WTC11 (cell line): ENCODE measurements around the gene SND1. TPM values are rescaled to one million over a fixed set of nuclear protein-coding genes. Genes with fewer than 3 reads are reported as not detected.

Source experiments
- ATAC-seq: fragments of 200-7000 bp; cut with Tn5 transposase; 2 replicates; pipeline ENCODE4 v1.10.0; 2021; ENCODE audit warnings: mild to moderate bottlenecking, moderate library complexity
- CTCF ChIA-PET: fragments of 300-600 bp; sonication (Branson Sonifier 250); formaldehyde crosslinking; loops from one replicate; lab custom pipeline; 2021; ENCODE audit warnings: antibody characterized with exemption; lab: Charles Lee
- POLR2A ChIA-PET: fragments of 350-600 bp; sonication (Branson Sonifier 250); formaldehyde crosslinking; loops from one replicate; lab custom pipeline; 2021; ENCODE audit warnings: antibody characterized with exemption; lab: Charles Lee
- DNase-seq: peaks from one replicate; pipeline ENCODE4 v3.0.0; 2021; ENCODE audit warnings: low spot score
- H3K27ac Mint-ChIP-seq: 2 replicates; pipeline ENCODE4 v1.8.0; 2021; ENCODE audit warnings: mixed read lengths
- H3K27me3 Mint-ChIP-seq: 2 replicates; pipeline ENCODE4 v1.8.0; 2021; ENCODE audit warnings: low read depth, mild to moderate bottlenecking, moderate library complexity, mixed read lengths
- H3K36me3 Mint-ChIP-seq: 2 replicates; pipeline ENCODE4 v1.8.0; 2021; ENCODE audit warnings: mixed read lengths
- H3K4me1 Mint-ChIP-seq: 2 replicates; pipeline ENCODE4 v1.8.0; 2022; ENCODE audit warnings: mixed read lengths
- H3K4me3 Mint-ChIP-seq: 2 replicates; pipeline ENCODE4 v1.8.0; 2021; ENCODE audit warnings: mild to moderate bottlenecking, moderate library complexity, mixed read lengths
- H3K9me3 Mint-ChIP-seq: 2 replicates; pipeline ENCODE4 v1.8.0; 2021; ENCODE audit warnings: mixed read lengths
- ELF4 ChIP-seq: sonication (generic); formaldehyde crosslinking; IDR thresholded peaks from 2 replicates; pipeline ENCODE4 v1.8.1; 2022; ENCODE audit warnings: low read depth, mild to moderate bottlenecking, moderate library complexity, missing genetic modification reagents
- EMX1 ChIP-seq: fragments of 250-450 bp; sonication (Bioruptor Pico); IDR thresholded peaks from 2 replicates; pipeline ENCODE4 v1.8.0; 2021; ENCODE audit warnings: mild to moderate bottlenecking
- GABPB1 ChIP-seq: sonication (generic); formaldehyde crosslinking; IDR thresholded peaks from 2 replicates; pipeline ENCODE4 v1.8.1; 2023; ENCODE audit warnings: mild to moderate bottlenecking, missing genetic modification reagents
- GRHL2 ChIP-seq: fragments of 250-450 bp; sonication (Bioruptor Pico); IDR thresholded peaks from 2 replicates; pipeline ENCODE4 v1.8.0; 2022; ENCODE audit warnings: mild to moderate bottlenecking, moderate library complexity; ENCODE audit not compliant: insufficient replicate concordance, severe bottlenecking
- JAZF1 ChIP-seq: fragments of 250-450 bp; sonication (Bioruptor Pico); IDR thresholded peaks from 2 replicates; pipeline ENCODE4 v1.9.0; 2021; ENCODE audit warnings: moderate library complexity, mild to moderate bottlenecking, inconsistent platforms
- KAT7 ChIP-seq: sonication (generic); formaldehyde crosslinking; IDR thresholded peaks from 2 replicates; pipeline ENCODE4 v1.8.1; 2023; ENCODE audit warnings: missing genetic modification reagents, mild to moderate bottlenecking, borderline replicate concordance
- NFATC4 ChIP-seq: fragments of 250-450 bp; sonication (Bioruptor Pico); IDR thresholded peaks from 2 replicates; pipeline ENCODE4 v1.9.0; 2021; ENCODE audit warnings: mild to moderate bottlenecking
- NR1H2 ChIP-seq: sonication (generic); formaldehyde crosslinking; IDR thresholded peaks from 2 replicates; pipeline ENCODE4 v1.9.0; 2021; ENCODE audit warnings: mild to moderate bottlenecking, moderate library complexity, missing genetic modification reagents
- OVOL2 ChIP-seq: fragments of 250-450 bp; sonication (Bioruptor Pico); IDR thresholded peaks from 2 replicates; pipeline ENCODE4 v1.9.0; 2021; ENCODE audit warnings: mild to moderate bottlenecking, borderline replicate concordance
- SOX15 ChIP-seq: fragments of 250-450 bp; sonication (Bioruptor Pico); IDR thresholded peaks from 2 replicates; pipeline ENCODE4 v1.9.0; 2021; ENCODE audit warnings: mild to moderate bottlenecking
- TEAD1 ChIP-seq: sonication (generic); formaldehyde crosslinking; IDR thresholded peaks from 2 replicates; pipeline ENCODE4 v1.8.0; 2022; ENCODE audit warnings: mild to moderate bottlenecking, missing genetic modification reagents
- TP53 ChIP-seq: sonication (generic); formaldehyde crosslinking; IDR thresholded peaks from 2 replicates; pipeline ENCODE4 v1.8.1; 2023; ENCODE audit warnings: mild to moderate bottlenecking, missing genetic modification reagents
- ZBTB43 ChIP-seq: sonication (generic); formaldehyde crosslinking; IDR thresholded peaks from 2 replicates; pipeline ENCODE4 v1.8.1; 2023; ENCODE audit warnings: mild to moderate bottlenecking, missing genetic modification reagents
- ZNF121 ChIP-seq: sonication (generic); formaldehyde crosslinking; IDR thresholded peaks from 2 replicates; pipeline ENCODE4 v1.8.0; 2023; ENCODE audit warnings: missing genetic modification reagents
- ZNF219 ChIP-seq: sonication (generic); formaldehyde crosslinking; IDR thresholded peaks from 2 replicates; pipeline ENCODE4 v1.8.0; 2023; ENCODE audit warnings: missing genetic modification reagents, mild to moderate bottlenecking, borderline replicate concordance
- ZNF416 ChIP-seq: fragments of 250-450 bp; sonication (Bioruptor Pico); IDR thresholded peaks from 2 replicates; pipeline ENCODE4 v1.9.0; 2021; ENCODE audit warnings: mild to moderate bottlenecking, inconsistent platforms
- total RNA-seq: library from RNA; stranded (reverse); gene quantifications from 3 replicates; pipeline ENCODE4 v1.2.3, GENCODE V29; 2021
- TF ChIP-seq, protein P1 (sequence below): sonication (generic); formaldehyde crosslinking; IDR thresholded peaks from 2 replicates; pipeline ENCODE4 v1.8.1; 2022; ENCODE audit warnings: mild to moderate bottlenecking, missing genetic modification reagents, moderate library complexity, borderline replicate concordance
- TF ChIP-seq, protein P2 (sequence below): sonication (generic); formaldehyde crosslinking; IDR thresholded peaks from 2 replicates; pipeline ENCODE4 v1.8.1; 2023; ENCODE audit warnings: mild to moderate bottlenecking, missing genetic modification reagents
- TF ChIP-seq, protein P3 (sequence below): fragments of 200-600 bp; IDR thresholded peaks from 2 replicates; pipeline ENCODE4 v1.8.0; 2022; ENCODE audit warnings: antibody characterized with exemption
- TF ChIP-seq, protein P4 (sequence below): sonication (generic); formaldehyde crosslinking; IDR thresholded peaks from 2 replicates; pipeline ENCODE4 v1.8.1; 2023; ENCODE audit warnings: mild to moderate bottlenecking, moderate library complexity, missing genetic modification reagents
- TF ChIP-seq, protein P5 (sequence below): sonication (generic); formaldehyde crosslinking; IDR thresholded peaks from 2 replicates; pipeline ENCODE4 v1.8.1; 2022; ENCODE audit warnings: missing genetic modification reagents, borderline replicate concordance
- TF ChIP-seq, protein P6 (sequence below): fragments of 250-450 bp; sonication (Bioruptor Pico); conservative IDR thresholded peaks from 2 replicates; pipeline ENCODE4 v1.9.0; 2021; ENCODE audit warnings: mild to moderate bottlenecking

SND1 gene
- total RNA-seq, 1 experiment from 2014 or later: 261 TPM

DNA sequence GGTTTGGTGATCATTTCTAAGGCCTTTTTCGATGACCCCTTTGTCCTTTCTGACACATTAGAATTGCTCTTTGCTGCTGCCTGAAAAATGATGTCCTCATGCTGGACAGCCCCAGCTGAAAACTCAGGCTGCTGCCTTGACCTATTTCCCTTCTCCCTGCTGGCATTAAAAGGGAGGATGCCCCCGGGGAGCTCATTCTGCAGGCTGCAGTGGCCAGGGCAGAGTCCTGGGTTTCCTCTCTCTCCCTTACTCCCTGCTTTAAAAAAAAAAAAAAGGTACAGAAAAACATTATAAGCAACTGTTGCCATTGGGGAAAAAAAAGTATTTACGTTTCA, 343.9 kb downstream of the SND1 start (continued):
- TF ChIP-seq ZNF416 (CRISPR knock-in tag) (no peak), ELF4 (CRISPR knock-in tag) (no peak), NR1H2 (CRISPR knock-in tag) (no peak), GRHL2 (no peak), GABPB1 (CRISPR knock-in tag) (no peak), ZNF121 (CRISPR knock-in tag) (no peak), SOX15 (CRISPR knock-in tag) (no peak), TEAD1 (CRISPR knock-in tag) (no peak)
- TF ChIP-seq, protein P1, sequence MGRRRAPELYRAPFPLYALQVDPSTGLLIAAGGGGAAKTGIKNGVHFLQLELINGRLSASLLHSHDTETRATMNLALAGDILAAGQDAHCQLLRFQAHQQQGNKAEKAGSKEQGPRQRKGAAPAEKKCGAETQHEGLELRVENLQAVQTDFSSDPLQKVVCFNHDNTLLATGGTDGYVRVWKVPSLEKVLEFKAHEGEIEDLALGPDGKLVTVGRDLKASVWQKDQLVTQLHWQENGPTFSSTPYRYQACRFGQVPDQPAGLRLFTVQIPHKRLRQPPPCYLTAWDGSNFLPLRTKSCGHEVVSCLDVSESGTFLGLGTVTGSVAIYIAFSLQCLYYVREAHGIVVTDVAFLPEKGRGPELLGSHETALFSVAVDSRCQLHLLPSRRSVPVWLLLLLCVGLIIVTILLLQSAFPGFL: no peak
- TF ChIP-seq, protein P2, sequence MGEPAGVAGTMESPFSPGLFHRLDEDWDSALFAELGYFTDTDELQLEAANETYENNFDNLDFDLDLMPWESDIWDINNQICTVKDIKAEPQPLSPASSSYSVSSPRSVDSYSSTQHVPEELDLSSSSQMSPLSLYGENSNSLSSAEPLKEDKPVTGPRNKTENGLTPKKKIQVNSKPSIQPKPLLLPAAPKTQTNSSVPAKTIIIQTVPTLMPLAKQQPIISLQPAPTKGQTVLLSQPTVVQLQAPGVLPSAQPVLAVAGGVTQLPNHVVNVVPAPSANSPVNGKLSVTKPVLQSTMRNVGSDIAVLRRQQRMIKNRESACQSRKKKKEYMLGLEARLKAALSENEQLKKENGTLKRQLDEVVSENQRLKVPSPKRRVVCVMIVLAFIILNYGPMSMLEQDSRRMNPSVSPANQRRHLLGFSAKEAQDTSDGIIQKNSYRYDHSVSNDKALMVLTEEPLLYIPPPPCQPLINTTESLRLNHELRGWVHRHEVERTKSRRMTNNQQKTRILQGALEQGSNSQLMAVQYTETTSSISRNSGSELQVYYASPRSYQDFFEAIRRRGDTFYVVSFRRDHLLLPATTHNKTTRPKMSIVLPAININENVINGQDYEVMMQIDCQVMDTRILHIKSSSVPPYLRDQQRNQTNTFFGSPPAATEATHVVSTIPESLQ (CRISPR knock-in tag): no peak
- TF ChIP-seq, all 79 proteins: peak for 0

GRCh38 chr7:127996253-127997071, 344.5 kb downstream of the SND1 start:
- ATAC-seq: no peak
- TF ChIP-seq NFATC4 (no peak), TP53 (CRISPR knock-in tag) (no peak), ZNF219 (no peak), EMX1 (CRISPR knock-in tag) (no peak), JAZF1 (no peak), ZBTB43 (CRISPR knock-in tag) (no peak), OVOL2 (CRISPR knock-in tag) (no peak), KAT7 (CRISPR knock-in tag) (no peak)
- TF ChIP-seq, protein P3, sequence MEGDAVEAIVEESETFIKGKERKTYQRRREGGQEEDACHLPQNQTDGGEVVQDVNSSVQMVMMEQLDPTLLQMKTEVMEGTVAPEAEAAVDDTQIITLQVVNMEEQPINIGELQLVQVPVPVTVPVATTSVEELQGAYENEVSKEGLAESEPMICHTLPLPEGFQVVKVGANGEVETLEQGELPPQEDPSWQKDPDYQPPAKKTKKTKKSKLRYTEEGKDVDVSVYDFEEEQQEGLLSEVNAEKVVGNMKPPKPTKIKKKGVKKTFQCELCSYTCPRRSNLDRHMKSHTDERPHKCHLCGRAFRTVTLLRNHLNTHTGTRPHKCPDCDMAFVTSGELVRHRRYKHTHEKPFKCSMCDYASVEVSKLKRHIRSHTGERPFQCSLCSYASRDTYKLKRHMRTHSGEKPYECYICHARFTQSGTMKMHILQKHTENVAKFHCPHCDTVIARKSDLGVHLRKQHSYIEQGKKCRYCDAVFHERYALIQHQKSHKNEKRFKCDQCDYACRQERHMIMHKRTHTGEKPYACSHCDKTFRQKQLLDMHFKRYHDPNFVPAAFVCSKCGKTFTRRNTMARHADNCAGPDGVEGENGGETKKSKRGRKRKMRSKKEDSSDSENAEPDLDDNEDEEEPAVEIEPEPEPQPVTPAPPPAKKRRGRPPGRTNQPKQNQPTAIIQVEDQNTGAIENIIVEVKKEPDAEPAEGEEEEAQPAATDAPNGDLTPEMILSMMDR: no peak
- TF ChIP-seq, protein P4, sequence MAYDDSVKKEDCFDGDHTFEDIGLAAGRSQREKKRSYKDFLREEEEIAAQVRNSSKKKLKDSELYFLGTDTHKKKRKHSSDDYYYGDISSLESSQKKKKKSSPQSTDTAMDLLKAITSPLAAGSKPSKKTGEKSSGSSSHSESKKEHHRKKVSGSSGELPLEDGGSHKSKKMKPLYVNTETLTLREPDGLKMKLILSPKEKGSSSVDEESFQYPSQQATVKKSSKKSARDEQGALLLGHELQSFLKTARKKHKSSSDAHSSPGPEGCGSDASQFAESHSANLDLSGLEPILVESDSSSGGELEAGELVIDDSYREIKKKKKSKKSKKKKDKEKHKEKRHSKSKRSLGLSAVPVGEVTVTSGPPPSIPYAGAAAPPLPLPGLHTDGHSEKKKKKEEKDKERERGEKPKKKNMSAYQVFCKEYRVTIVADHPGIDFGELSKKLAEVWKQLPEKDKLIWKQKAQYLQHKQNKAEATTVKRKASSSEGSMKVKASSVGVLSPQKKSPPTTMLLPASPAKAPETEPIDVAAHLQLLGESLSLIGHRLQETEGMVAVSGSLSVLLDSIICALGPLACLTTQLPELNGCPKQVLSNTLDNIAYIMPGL: no peak
- TF ChIP-seq, protein P5, sequence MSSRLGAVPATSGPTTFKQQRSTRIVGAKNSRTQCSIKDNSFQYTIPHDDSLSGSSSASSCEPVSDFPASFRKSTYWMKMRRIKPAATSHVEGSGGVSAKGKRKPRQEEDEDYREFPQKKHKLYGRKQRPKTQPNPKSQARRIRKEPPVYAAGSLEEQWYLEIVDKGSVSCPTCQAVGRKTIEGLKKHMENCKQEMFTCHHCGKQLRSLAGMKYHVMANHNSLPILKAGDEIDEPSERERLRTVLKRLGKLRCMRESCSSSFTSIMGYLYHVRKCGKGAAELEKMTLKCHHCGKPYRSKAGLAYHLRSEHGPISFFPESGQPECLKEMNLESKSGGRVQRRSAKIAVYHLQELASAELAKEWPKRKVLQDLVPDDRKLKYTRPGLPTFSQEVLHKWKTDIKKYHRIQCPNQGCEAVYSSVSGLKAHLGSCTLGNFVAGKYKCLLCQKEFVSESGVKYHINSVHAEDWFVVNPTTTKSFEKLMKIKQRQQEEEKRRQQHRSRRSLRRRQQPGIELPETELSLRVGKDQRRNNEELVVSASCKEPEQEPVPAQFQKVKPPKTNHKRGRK: no peak
- TF ChIP-seq, protein P6, sequence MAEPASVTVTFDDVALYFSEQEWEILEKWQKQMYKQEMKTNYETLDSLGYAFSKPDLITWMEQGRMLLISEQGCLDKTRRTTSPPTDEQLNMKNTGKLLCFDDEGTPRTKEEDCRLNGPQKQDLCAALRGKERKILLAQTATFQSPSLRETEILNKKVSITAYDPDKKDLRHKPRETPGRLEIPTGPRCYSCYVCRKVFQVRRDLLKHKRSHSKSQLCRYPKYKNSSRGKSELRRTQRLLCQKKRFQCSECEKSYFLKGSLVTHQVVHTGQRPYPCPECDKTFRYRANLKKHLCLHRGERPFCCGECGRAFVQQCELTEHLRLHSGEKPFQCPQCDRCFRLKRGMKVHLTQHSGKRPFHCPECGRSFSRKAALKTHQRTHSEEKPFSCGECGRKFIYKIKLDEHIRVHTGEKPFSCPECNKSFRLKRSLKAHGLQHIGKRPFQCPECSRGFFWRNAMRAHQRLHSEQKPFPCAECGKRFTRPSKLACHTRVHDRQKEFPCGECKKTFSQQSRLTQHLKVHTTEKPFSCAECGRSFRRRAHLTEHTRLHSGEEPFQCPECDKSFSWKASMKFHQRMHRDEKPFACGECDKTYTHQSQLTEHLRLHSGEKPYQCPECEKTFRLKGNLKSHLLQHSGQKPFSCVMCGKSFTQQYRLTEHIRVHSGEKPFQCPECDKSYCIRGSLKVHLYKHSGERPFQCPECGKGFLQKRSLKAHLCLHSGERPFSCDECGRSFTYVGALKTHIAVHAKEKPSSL (CRISPR knock-in tag): no peak
- no peak for DNase-seq
- Mint-ChIP-seq H3K4me1 (peaks cover 38% of the 10 kb centered on the region), H3K9me3 (no peaks in the 10 kb centered on the region), H3K4me3 (no peak overlapping the region), H3K27ac (peak overlapping the region; percentile 37), H3K27me3 (no peaks in the 10 kb centered on the region), H3K36me3 (peaks cover 12% of the 10 kb centered on the region)
- CTCF ChIA-PET: interaction anchor here (1.1 kb wide), 1 partner anchor 213 kb away, joined by 5 read pairs; no protein-coding TSS in a partner anchor
- POLR2A ChIA-PET: interaction anchor here (1.0 kb wide), 1 partner anchor 303 kb away, joined by 3 read pairs; no protein-coding TSS in a partner anchor
